OCI-M2 (cell line): ENCODE measurements around the gene FLT1.

Source experiments
- DNase-seq: peaks from one replicate; lab custom pipeline; 2025; ENCODE audit not compliant: unreplicated experiment; lab: John Stamatoyannopoulos, UW

Gene FLT1

GRCh38 chr13:28490061-28490460 is 4.9 kb downstream of the FLT1 start:
- DNase-seq: no peak

- no peak for DNase-seq
Measured at GRCh38 chr13:28489524-28489931, 5.4 kb downstream of the FLT1 start.

DNA sequence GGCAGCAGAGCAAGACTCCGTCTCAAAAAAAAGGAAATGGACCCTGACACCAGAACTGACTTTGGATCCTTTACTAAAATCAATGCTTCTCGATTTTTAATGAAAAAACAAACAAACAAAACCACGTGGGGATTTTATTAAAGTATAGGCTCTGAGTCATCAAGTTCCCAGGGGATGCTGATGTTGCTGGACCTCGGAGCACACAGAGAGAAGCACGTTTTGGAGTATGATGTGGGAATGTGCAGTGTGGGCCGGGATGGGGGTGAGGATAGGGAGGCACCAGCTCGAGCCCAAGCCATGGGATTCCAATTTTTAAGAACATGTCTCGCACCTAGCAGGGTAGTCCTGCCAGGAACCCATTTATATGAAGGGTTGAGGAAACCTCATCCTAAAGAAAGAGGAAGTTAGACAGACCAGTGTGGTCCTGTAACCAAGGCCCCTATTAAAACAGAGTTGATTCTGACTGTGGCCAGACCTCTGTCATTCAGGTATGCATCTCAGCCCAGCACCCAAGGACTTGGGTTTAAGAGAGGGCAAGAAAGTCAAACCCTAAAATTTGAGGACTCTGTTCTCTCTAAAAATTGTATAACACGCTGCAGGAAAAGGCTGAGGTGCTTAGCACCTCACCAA is 6.4 kb downstream of the FLT1 start:
- DNase-seq: no peak

DNA sequence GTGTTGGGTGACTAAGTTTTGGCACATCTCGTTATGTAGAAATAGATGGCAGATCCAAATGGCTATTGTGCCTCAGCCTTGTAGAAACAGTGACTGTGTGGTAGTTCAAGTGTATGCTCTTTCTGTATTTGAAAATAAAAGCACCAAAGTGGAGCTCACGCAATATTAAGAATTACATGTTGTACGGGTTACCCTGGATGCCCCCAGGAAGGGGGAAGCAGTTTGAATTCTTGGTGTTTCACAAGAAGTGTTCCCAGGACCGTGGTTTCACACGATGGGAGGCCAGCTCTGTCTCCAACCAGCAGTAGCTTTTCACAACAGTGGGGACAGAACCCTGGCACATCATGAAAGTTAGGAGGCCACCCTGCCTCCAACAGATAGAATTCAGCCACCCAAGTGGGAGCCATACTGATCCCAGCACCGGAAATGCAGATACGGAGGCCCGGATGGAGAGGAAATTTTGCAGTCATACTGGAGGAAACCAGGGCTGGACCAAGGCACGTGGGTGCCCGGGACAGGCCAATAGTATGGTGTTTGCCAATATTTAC is 8.9 kb downstream of the FLT1 start:
- DNase-seq: no peak

DNA sequence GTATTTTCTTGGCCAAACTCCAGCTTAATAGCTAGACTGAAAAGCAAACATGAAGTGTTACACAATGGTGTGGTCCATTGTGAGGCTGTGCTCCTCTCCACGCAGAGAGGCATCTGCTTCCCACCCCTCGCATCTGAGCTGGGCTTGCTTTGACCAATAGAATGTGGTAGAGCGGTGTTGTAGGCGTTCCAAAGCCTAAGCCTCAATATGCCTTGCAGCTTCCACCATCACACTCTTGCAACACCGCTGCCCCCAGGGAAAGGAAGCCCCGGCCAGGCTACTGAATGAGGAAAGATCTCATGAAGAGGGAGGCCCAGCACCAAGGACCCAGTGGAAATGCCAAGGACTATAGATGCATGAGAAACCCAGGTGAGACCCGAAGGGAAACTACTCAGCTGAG is 9.4 kb downstream of the FLT1 start:
- DNase-seq: no peak

DNA sequence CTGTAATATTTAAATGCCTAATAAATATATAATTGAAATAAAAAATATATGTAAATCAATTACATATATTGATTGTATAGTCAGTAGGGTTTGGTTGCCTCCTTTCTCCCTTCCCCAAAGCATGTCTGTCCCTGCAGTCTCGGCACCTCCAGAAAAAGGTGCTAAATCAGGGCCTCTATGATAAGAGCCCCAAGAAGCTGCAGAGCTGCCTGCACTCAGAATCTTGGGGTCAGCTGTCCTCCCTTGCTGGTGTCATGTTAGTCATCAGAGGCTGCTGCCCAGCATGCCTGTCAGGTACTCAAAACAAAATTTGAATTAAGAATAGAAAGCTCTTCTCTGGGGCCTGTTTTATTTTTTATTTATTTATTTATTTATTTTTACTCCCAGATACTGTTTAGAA is 9.8 kb downstream of the FLT1 start:
- DNase-seq: no peak

DNA sequence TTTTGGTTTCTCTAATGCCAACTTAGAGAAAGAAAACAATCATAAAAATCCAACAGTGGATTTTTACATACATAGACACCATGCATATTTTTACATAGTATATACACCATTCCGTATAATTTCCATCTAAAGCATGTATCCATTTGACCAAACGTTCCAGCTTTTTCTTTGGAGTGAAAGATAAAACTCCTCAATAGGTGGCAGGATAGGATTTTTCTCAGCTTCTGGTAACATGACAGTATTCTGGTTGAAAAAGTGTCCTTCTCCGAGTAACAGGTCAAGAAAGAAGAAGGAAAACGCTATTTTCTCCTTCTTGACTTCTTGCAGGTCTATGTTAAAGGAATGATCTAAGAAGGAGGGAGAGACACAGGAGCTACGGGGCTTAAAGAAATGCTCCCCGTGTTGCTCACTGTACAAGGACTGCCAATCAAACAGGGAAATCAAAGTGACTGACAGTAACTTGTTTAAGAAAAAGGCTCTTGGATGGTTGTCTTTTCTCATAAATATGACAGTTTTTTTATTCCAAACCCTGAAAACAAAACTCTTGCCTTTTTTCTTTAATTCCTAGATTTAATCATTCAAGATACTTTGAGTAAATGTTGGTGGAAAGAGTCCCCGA is 11.5 kb downstream of the FLT1 start:
- DNase-seq: no peak

DNA sequence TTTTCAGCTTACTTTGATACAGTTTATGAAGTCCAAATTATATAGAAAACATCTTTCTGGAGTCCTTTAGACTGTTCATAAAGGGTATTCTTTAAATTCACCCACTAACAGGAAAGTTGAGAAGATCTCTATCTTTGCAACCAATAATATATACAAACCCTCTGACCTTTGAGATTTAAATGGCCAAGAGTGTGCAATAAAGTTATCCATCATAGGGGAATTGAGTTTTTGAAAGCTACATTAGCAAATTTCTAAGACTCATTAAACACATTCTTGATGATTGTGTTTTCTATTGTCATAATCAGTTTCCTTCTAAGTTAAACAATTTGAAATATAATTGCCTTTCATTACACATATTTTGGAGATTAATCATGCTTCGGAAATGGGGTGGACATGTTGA is 15.9 kb downstream of the FLT1 start:
- no peak for DNase-seq

DNA sequence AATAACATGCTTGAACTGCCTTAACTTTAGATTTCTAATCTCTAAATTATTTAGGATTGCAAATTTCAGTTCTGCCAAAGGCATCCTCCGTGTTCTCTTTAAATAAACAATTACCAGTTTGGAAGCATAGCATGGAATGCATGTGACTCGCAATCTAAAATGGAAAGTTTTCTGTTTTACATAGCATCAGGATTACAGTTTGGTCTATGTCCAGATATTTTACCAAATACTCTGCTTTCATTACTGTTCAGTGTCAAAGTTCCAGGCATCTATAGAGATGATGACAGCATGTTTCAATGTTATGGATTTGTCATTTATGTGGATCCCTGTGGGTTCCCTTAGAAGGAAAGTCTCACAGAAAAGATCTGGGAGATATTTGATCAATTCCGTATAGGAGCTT is 16.8 kb downstream of the FLT1 start:
- DNase-seq: no peak

GRCh38 chr13:28477709-28477973 is 17.3 kb downstream of the FLT1 start:
- DNase-seq: no peak

DNA sequence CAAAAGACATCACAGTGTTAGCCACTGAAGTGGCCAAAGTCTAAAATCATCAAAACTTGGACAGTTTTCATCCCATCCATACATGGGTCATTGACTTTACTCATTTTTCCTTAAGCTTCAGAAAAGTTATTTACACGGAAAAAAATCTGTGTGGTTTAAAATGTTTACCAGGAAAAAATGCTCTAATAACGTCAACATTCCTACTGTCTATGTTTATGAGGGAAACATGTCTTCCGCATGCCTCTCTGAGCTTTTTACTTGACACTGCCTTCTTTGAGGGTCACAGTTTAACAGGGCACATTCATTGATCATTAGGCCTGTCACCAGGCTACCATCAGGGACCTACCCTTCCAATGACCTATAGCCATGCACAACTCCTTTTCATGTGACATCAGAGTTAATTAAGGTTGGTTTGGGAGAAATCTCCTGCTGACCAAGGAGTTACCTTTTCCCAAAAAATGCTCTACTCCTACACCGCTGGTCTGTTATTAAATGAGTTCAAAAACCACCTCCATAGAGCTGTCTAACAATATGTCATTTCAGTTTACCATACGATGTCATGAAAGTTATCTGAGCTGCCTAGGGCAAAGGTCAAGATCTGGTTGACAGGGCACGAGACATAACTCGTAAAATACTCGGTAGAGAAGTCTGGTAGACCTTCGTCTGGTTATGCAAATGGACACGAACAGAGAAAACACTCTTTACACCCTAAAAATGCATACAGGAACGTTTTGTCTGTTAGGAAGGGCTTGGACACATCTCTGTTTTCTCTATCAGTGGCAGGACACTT is 17.8 kb downstream of the FLT1 start:
- no peak for DNase-seq

DNA sequence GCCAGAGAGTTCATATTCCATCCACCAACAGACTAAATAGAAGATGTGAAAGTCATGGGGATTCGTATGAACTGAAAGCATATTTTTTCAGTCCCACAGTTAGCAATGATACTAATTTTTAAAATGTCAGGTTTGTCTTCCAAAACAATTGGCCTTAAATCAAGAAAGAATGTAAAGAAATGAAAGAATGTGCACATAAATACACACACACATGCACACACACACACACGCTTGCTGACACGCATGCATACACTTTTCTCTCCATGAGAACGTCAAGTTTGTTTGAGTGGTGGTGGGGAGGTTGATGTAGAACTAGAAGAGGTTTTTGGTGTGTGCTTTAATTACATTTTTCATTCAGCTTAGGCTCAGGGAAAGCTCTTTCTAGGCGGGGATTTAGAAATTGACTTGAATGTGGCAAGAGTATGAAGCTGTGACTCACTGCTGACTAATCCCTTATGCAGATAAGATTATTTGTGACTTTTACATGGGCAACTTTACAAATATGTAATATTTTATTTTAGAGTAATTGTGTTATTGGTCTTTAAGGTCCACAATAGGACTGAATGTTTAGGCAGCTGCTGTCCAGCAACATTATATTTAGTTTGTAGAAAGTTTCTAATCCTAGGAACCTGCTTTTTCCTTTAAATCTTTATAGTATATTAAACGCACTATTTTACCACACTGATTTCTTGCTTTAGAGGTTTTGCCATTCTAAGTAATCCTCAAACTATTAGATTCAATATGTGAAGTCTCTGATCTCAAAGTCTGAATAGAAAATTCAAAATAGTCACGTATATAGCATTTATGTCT is 18.8 kb downstream of the FLT1 start:
- DNase-seq: no peak

GRCh38 chr13:28474491-28475134 is 20.3 kb downstream of the FLT1 start:
- DNase-seq: no peak

DNA sequence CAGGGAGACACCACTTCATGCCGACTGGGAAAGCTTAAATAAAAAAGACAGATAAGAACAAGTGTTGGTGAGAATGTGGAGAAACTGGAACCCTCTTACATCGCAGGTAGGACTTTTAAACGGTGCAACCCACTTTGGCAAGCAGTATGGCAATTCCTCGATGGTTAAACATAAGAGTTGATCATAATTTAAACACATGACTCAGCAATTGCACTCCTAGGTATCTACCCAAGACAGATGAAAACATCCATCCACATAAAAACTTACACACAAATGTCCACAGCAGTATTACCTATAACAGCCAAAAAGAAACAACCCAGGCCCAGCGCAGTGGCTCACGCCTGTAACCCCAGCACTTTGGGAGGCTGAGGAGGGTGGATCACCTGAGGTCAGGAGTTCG is 21.9 kb downstream of the FLT1 start:
- no peak for DNase-seq

- no peak for DNase-seq
Measured at GRCh38 chr13:28471421-28471820, 23.5 kb downstream of the FLT1 start.

- no peak for DNase-seq
Measured at GRCh38 chr13:28470296-28470695, 24.6 kb downstream of the FLT1 start.

DNA sequence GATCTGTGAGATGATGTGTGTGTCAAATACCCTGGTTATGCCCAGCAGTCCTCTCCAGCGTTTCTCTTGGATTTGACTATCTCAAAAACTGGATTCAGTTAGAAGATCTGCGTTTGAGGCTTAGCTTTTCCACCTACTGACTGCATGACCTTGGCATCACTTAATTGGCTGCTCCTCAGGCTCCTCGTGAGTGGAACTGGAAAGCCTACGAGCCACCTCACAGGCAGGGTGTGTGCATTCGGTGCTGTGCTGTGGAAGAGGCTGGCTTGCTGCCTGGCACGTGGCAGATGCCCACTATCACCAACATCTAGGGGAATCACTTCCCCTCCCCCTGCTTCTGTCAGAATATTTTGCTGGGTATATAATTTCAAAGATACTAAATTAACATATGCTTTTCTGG is 25.6 kb downstream of the FLT1 start:
- no peak for DNase-seq

DNA sequence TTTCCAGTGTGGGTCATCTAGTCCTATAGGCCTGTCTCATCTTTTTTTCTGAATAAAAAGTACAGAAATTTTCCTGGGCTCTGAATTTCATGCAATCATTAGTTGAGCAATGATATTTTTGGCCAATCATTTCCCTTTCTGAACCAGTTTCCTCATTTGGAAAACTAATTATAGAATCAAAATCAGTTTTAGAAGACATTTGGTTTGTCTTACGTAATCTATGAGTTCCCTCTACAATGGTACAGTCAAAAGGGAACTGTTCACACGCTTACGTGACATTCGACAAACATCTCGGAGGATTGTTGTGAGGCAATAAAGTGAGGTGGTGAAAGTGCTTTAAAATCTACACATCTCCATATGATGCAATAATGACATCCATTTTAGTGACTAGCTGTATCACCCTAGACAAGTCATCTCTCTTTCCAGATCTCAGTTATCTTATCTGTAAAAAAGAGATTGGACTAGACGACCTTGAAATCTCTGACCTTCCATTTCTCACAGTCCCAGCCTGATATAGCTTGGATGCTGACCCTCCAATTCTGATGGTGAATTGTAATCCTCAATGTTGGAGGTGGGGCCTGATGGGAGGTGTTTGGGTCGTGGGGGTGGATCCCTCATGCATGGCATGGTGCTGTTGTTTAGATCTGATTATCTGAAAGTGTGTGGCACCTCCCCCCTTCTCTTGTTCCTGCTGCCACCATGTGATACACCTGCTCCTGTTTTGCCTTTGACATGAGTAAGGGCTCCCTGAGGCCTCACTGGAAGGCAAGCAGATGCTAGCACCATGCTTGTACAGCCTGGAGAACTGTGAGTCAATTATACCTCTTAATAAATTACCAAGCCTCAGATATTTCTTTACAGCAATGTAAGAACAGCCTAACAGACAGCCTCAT is 26.7 kb downstream of the FLT1 start:
- DNase-seq: no peak

GRCh38 chr13:28467034-28467433 is 27.9 kb downstream of the FLT1 start:
- no peak for DNase-seq

DNA sequence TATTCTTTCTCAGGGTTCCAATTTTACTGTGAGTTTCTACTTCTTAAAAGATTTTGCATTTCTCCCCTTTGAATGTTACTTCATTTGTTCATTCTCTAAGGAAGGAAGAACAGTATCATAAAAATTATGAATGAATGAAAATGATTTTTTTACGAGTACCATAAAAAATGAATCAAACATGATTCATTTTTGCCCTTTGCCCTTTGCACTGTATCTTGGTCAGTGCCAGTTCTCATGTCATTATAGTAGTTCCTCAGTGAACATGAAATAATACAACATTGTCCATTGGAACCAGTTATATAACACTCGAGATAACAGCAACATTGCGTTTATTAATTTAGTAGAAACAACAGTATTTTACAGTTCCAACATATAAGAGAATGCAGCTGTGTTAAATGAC is 28.8 kb downstream of the FLT1 start:
- DNase-seq: no peak
